HG03521 (cell line): ENCODE measurements around the gene FKRP.
"Not testable (repeated sequence)": the region's sequence is repeated elsewhere in the genome, so short reads cannot be mapped to it uniquely, and the experiment has no call there.

Experiments used
- ATAC-seq: cut with Tn5 transposase; IDR thresholded peaks from one replicate; pipeline ENCODE4 v1.9.1; 2021; ENCODE audit warnings: mild to moderate bottlenecking, moderate library complexity; ENCODE audit not compliant: unreplicated experiment

The FKRP gene

DNA sequence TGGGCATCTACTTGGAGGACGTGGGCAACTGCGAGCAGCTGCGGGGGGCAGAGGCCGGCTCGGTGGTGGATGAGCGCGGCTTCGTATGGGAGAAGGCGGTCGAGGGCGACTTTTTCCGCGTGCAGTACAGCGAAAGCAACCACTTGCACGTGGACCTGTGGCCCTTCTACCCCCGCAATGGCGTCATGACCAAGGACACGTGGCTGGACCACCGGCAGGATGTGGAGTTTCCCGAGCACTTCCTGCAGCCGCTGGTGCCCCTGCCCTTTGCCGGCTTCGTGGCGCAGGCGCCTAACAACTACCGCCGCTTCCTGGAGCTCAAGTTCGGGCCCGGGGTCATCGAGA, 10.7 kb downstream of the FKRP start:
- no peak for ATAC-seq

- ATAC-seq: no peak
Measured at GRCh38 chr19:46759206-46759605, 13.3 kb downstream of the FKRP start.

DNA sequence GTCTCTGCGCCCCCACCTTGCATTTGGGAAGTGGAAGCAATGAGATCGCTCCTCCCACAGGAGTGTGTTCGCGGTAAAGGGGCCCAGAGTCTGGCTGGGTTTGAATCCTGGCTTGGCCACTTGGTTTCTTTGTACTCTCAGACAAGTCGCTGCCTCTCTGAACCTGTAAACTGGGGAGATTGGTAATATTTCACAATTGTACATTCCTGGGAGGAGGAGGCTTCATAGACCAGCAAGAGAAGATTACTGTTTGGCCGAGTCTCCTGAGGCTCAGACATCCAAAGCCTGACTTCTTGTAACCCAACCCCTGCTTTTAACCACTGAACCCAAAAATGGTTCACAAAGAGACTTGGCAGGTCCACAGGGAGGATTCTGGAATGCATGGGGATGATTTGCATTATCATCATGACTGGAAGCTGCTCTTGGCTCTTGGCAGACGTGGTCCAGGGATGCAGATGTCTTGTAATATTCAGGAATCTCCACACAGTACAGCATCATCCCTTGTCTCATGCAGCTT, 14.0 kb downstream of the FKRP start:
- ATAC-seq: no peak

DNA sequence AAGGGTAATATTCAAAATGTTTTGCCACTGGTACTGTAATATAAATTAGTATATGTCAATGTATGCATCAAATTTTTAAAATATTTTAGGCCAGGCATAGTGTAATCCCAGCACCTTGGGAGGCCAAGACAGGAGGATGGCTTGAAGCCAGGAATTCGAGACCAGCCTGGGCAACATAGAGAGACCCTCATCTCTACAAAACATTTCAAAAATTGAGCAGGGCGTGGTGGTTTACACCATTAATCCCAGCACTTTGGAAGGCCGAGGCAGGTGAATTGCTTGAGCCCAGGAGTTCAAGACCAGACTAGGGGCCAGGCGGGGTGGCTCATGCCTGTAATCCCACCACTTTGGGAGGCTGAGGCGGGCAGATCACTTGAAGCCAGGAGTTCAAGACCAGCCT, 14.5 kb downstream of the FKRP start:
- ATAC-seq: no peak

DNA sequence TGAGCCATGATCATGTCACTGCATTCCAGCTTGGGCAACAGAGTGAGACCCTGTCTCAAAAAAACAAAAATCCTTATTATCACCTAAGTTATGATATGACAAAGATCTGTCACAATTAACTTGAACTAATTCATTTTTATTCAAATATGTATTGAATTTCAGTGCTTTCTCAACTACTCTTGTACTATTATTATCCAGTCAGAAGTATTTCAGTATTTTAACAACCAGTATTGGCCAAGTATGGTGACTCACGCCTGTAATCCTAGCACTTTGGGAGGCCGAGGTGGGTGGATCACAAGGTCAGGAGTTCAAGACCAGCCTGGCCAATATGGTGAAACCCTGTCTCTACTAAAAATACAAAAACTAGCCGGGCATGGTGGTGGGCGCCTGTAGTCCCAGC, 15.0 kb downstream of the FKRP start:
- ATAC-seq: not testable (repeated sequence)

DNA sequence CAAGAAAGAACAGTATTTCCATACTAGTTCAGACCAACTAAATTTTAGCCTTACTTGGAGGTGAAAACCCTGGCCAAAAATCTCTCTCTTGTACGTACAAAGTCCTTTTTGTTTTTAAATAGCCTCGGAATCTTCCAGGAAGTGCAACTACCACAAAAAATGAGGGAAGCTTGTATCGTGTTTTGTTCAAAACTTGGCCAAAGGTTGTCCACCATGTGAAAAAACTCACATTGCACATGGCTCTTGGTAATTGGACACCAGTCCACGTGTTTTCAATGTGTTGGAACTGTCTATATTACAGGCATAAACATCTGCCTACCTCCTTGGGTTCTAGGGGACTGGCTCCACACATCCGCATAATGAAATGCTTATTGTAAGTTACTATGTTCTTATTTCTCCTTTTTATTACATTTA, 15.6 kb downstream of the FKRP start:
- ATAC-seq: no peak

DNA sequence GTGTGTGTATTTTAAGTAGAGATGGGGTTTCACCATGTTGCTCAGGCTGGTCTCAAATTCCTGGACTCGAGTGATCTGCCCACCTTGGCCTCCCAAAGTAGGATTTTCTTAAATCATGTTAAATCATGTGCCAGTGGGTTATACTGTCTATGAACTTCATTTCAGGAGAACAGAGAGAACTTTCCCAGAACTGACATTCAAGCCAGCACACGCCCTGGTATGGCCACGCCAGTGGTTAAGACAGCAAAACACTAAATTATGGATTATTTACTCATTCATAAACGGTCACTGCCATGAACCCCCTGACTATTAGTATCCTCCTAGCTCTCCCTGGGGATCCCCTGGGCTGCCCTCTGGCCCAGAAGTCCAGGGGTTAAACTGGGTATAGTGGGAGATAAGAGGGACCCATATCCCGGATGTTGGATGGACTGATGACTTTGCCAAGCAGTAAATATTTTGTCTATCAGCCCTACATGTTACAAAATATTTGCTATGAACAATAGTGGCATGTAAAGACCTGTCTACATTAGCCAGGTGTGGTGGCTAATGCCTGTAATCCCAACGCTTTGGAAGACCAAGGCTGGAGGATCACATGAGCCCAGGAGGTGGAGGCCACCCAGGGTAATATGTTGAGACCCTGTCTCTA, 16.5 kb downstream of the FKRP start:
- ATAC-seq: no peak

DNA sequence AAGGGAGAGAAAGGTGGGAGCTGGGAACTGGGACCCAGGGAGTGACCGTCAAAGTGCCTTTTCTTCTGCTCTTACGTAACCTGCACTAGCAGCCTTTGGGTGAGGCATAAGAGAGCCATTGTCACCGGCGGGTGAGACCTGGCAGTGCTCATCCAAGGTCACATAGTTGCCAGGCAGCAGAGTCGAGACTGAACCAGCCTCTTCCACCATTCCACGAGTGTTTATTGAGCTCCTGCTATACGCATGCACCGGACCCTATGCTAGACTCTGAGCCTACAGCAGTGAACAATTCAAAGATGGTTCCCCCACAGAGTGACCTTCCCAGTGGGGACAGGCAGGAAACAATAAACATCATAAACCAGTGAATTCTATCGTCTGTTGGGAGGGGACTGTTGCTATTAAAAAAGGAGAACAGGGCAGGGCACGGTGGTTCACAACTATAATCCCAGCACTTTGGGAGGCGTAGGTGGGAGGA, 19.0 kb downstream of the FKRP start:
- ATAC-seq: no peak

GRCh38 chr19:46766569-46767317, 20.9 kb downstream of the FKRP start:
- no peak for ATAC-seq

- not testable (repeated sequence) for ATAC-seq
Measured at GRCh38 chr19:46768746-46769145, 22.9 kb downstream of the FKRP start.

GRCh38 chr19:46772170-46773017, 26.5 kb downstream of the FKRP start:
- no peak for ATAC-seq

DNA sequence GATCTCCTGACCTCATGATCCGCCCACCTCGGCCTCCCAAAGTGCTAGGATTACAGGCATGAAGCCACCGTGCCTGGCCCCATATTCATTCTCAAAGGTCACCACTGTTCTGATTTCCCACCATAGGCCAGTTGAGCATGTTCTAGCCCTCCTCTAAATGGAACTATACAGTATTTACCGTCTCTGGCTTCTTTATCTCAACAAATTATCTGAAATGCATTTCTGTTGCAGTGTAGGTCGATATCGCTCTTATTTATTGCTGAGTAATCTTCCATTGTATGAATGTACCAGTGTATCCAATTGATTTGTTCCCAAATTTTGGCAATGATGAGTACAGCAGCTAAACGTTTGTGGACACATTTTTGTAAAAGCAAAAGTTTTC, 27.2 kb downstream of the FKRP start:
- ATAC-seq: no peak

DNA sequence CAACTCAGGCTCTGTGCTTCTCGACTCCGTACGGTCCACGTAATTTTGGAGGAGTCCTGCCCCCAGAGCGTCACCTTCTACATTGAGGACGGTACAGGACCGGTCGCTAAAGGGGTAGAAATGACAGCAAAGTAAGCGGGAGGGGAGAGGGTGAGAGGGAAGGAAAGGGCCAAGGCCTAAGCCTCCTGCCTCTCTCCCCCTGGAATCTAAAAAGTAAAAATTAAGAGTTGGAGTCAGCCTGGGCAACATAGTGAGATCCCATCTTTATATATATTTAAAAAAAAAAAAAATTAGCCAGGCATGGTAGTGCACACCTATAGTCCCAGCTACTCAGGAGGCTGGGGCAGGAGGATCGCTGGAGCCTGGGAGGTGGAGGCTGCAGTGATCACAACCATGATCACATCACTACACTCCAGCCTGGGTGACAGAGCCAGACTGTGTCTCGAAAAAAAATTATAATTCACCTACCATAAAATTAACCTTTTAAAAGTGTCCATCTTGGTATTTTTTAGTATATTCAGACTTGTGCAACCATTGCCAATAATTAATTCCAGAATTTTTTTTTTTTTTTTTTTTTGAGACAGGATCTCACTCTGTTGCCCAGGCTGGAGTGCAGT, 29.9 kb downstream of the FKRP start:
- ATAC-seq: no peak

DNA sequence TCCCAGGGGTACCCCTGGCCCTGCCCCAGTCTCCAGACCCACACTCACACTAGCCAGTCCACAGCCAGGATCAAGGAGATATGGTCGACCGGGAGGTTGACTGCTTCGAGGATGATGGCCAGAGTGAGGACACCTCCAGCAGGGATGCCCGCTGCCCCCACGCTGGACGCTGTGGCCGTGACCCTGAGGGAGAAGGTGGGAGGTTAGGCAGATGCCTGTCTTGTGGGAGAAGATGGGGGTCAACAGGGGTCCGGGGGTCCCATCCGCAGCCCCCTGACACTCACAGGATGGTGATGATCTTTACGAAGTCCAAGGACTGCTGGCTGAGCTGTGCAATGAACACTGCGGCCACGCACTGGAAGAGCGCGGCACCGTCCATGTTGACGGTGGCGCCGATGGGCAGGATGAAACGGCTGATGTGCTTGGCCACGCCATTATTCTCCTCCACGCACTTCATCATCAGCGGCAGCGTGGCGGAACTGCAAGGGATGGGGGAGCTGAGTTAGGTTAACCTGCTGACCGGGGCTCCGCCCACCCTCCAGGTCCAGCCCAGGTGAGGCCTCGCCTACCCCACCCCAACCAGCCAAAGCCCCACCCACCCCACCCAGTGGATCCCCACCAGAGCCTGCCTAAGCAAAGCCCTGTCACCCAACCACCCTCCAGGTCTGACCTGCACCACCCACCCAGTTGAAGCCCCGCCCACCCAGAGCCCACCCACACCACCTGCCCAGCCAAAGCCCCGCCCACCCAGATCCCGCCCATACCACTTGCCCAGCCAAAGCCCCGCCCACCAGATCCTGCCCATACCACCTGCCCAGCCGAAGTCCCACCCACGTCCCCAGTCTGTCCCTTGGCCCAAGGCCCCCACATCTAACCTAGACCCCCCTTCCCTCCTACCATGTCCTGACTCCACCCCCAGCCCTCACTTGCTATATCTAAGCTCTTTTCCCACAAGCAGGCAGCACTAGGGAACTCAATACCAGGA, 31.4 kb downstream of the FKRP start:
- ATAC-seq: no peak

GRCh38 chr19:46777956-46778645, 32.2 kb downstream of the FKRP start:
- not testable (repeated sequence) for ATAC-seq

DNA sequence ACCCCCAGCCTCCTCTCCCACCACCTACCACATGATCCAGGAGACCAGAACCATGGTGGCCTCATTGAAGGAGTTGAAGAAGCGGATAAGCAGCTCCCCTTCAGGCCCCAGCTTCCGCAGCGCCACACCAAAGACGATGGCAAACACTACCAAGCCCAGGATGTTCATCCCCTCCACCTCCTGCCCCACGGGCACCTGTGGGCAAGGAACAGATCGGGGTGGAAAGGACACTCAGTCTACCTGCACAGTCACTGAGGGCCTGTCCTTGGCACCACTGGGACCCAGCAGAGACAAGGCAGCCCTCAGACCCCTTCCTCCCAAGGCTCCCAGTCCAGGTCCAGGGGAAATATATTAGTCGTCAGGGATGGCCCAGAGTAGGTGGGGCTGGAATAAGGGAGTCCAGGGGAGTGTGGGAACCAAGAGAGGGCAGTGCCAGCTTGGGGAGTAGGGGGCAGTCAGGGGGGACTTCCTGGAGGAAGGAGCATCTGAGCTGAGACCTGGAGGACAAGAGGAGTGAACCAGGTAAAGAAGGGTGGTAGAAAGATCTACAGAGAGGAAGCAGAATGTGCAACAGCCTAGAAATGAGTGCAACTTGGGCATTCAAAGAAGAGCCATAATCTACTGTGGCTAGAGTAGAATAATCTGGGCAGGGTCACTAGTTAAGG, 36.6 kb downstream of the FKRP start:
- no peak for ATAC-seq

GRCh38 chr19:46783670-46784069, 37.8 kb downstream of the FKRP start:
- no peak for ATAC-seq

DNA sequence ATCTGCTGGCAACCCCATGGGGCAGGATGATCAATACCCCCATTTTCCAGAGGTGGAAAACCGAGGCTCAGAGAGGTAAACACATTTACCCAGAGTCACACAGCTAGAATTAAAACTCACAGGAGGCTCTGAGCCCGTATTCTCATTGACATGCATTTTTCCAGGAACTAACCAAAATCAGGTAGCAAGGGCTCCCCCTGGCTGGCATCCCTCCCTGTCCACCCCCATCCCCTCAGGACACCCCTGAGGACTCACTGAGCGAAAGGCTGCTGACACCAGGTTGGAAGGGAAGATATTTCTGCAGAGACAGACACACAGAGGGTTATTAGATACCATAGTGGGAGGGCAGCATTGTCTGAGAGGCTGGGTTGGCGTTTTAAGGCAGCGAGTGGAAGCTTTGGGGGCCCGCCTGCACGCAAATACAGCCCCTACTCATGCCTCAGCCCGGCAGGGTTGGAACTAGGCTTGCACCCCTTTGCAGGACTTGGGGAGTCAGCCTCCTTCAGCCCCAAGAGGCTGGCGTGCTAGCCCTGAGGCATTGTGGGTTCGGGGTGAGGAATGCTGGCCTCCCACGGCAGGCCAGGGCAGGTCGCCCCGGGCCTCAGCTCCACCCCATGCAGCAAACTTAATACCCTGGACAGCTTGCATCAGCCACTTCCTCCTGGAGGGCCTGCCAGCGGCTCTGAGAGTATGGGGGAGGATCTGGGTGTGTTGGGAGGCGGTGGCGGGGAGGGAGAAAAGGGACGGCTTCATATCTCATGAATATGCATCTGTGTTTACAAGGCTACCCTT, 38.6 kb downstream of the FKRP start:
- ATAC-seq: no peak
